SK-N-SH (cell line): Measurements from ENCODE around the gene PIR. TPM values are rescaled to one million over a fixed set of nuclear protein-coding genes. Genes with fewer than 3 reads are reported as not detected.

Experiments
- CTCF ChIA-PET: fragments of 300-600, 350-600 bp; formaldehyde crosslinking; extraction: SDS; loops from one replicate; lab custom pipeline; 2021; lab: Yijun Ruan, JAX
- POLR2A ChIA-PET: fragments of 350-600 bp; sonication (Branson Sonifier 250); formaldehyde crosslinking; extraction: SDS; loops from one replicate; lab custom pipeline; 2020; ENCODE audit warnings: antibody characterized with exemption, inconsistent platforms; lab: Yijun Ruan, JAX
- DNase-seq: peaks from one replicate; pipeline ENCODE4 v3.0.0; 2012
- H2AFZ ChIP-seq: fragments of 200-600 bp; sonication (generic); 2 replicates; pipeline ENCODE4 v1.8.1; 2016; ENCODE audit warnings: antibody characterized with exemption, mild to moderate bottlenecking, low read depth
- H3F3A ChIP-seq: fragments of 200-600 bp; sonication (generic); replicated peaks from 2 replicates; pipeline ENCODE3; 2016; ENCODE audit warnings: antibody characterized with exemption, mild to moderate bottlenecking; ENCODE audit not compliant: insufficient read depth
- H3K27ac ChIP-seq, 2 experiments: fragments of 200-500 bp in 1 of 2; fragments of 200-600 bp in 1 of 2; sonication (Bioruptor generic) in 1 of 2; sonication (generic), shearing (Covaris generic) in 1 of 2; 2 replicates each; pipeline versions ENCODE4 v1.5.1 to v1.6.1; 2014 to 2016; ENCODE audit warnings: low read depth in 2 of 2, inconsistent platforms in 1 of 2, low read length in 1 of 2, mild to moderate bottlenecking in 1 of 2, mixed read lengths in 1 of 2
- H3K27me3 ChIP-seq: fragments of 200-600 bp; sonication (generic), shearing (Covaris generic); 2 replicates; pipeline ENCODE4 v1.6.1; 2016; ENCODE audit warnings: mixed run types; ENCODE audit not compliant: insufficient read depth
- H3K36me3 ChIP-seq, 2 experiments: fragments of 200-500 bp in 1 of 2; fragments of 200-600 bp in 1 of 2; sonication (Bioruptor generic) in 1 of 2; sonication (generic) in 1 of 2; replicated peaks in 1 of 2; 2 replicates each; pipeline versions ENCODE3 to v1.5.1; 2014 to 2016; ENCODE audit warnings: low read length in 1 of 2, mild to moderate bottlenecking in 1 of 2; ENCODE audit not compliant: insufficient read depth in 2 of 2, control insufficient read depth in 1 of 2
- H3K4me1 ChIP-seq, 2 experiments: fragments of 200-500 bp in 1 of 2; fragments of 200-600 bp in 1 of 2; sonication (Bioruptor generic) in 1 of 2; sonication (generic), shearing (Covaris generic) in 1 of 2; 2 replicates each; pipeline versions ENCODE4 v1.5.1 to v1.6.1; 2014 to 2016; ENCODE audit warnings: low read depth in 1 of 2, low read length in 1 of 2, mixed run types in 1 of 2; ENCODE audit not compliant: insufficient read depth in 2 of 2, control insufficient read depth in 1 of 2
- H3K4me2 ChIP-seq: fragments of 200-600 bp; sonication (generic), shearing (Covaris generic); 2 replicates; pipeline ENCODE4 v1.6.1; 2017; ENCODE audit warnings: mixed run types
- H3K4me3 ChIP-seq, 2 experiments: fragments of 200-500 bp in 1 of 2; fragments of 200-600 bp in 1 of 2; sonication (Bioruptor generic) in 1 of 2; sonication (generic), shearing (Covaris generic) in 1 of 2; 2 replicates each; pipeline versions ENCODE4 v1.5.1 to v1.8.1; 2014 to 2016; ENCODE audit warnings: low read depth in 2 of 2, inconsistent platforms in 1 of 2, low read length in 1 of 2, mild to moderate bottlenecking in 1 of 2, mixed read lengths in 1 of 2, moderate library complexity in 1 of 2
- H3K79me2 ChIP-seq: fragments of 200-600 bp; sonication (generic); 2 replicates; pipeline ENCODE4 v1.8.1; 2017; ENCODE audit warnings: mild to moderate bottlenecking; ENCODE audit not compliant: insufficient read depth
- H3K9ac ChIP-seq: fragments of 200-600 bp; sonication (generic); 2 replicates; pipeline ENCODE4 v1.6.1; 2017; ENCODE audit warnings: mixed run types
- H3K9me2 ChIP-seq: fragments of 200-600 bp; sonication (generic); 2 replicates; pipeline ENCODE4 v1.6.1; 2017; ENCODE audit warnings: mixed run types
- H3K9me3 ChIP-seq: fragments of 200-600 bp; sonication (generic); 2 replicates; pipeline ENCODE4 v1.6.1; 2017; ENCODE audit warnings: mixed run types, mild to moderate bottlenecking, moderate library complexity
- H4K20me1 ChIP-seq: fragments of 200-600 bp; sonication (generic); 2 replicates; pipeline ENCODE4 v1.6.1; 2017; ENCODE audit warnings: mild to moderate bottlenecking, mixed run types; ENCODE audit not compliant: insufficient read depth
- FOSL2 ChIP-seq: IDR thresholded peaks from 2 replicates; pipeline ENCODE4 v1.4.0; 2012; ENCODE audit warnings: low read depth, mild to moderate bottlenecking, moderate library complexity, borderline replicate concordance
- FOXJ3 ChIP-seq: sonication (generic); formaldehyde crosslinking; IDR thresholded peaks from 2 replicates; pipeline ENCODE4 v1.5.1; 2020; ENCODE audit warnings: mild to moderate bottlenecking, missing genetic modification reagents
- FOXM1 ChIP-seq: IDR thresholded peaks from 2 replicates; pipeline ENCODE4 v1.4.0; 2012; ENCODE audit warnings: low read depth, mild to moderate bottlenecking
- JUND ChIP-seq: IDR thresholded peaks from 2 replicates; pipeline ENCODE4 v1.4.0; 2012
- MEF2A ChIP-seq: IDR thresholded peaks from 2 replicates; pipeline ENCODE4 v1.4.0; 2012; ENCODE audit warnings: low read depth, borderline replicate concordance
- NFIC ChIP-seq: IDR thresholded peaks from 2 replicates; pipeline ENCODE4 v1.4.0; 2012; ENCODE audit warnings: borderline replicate concordance
- PBX3 ChIP-seq: IDR thresholded peaks from 2 replicates; pipeline ENCODE4; 2012
- POLR2AphosphoS5 ChIP-seq: IDR thresholded peaks from 2 replicates; pipeline ENCODE4 v1.6.1; 2012; ENCODE audit warnings: low read depth, low read length
- REST ChIP-seq: IDR thresholded peaks from 2 replicates; pipeline ENCODE4 v1.6.1; 2012; ENCODE audit warnings: mild to moderate bottlenecking, low read depth, low read length, moderate library complexity
- RXRA ChIP-seq: IDR thresholded peaks from 2 replicates; pipeline ENCODE4 v1.4.0; 2012; ENCODE audit warnings: low read depth, mild to moderate bottlenecking, borderline replicate concordance
- SIN3A ChIP-seq: IDR thresholded peaks from 2 replicates; pipeline ENCODE4 v1.6.1; 2012; ENCODE audit warnings: low read depth, mild to moderate bottlenecking, low read length, moderate library complexity, borderline replicate concordance
- SMC3 ChIP-seq: IDR thresholded peaks from 2 replicates; pipeline ENCODE4 v1.6.1; 2012; ENCODE audit warnings: low read depth, low read length, improper control_type of control experiment
- TCF12 ChIP-seq: IDR thresholded peaks from 2 replicates; pipeline ENCODE4 v1.4.0; 2012
- WGBS: methylation state at CpG from one replicate; pipeline ENCODE4 v1.1.6; 2017; ENCODE audit warnings: low lambda C conversion rate; 5-methylcytosine and 5-hydroxymethylcytosine counted together
- polyA plus RNA-seq, 3 experiments: library from polyadenylated mRNA; depleted of rRNA; stranded (reverse); fragments of >200 nt; gene quantifications; 2 replicates each; pipeline ENCODE4 v1.2.3, GENCODE V29; 2012

Gene PIR
- polyA plus RNA-seq, 1 of the 3 experiments (the other 2 are of a cell fraction), result 12.3 TPM

GRCh38 chrX:15384304-15384703 lies 108.8 kb downstream of the PIR start, which contains the start of gene VEGFD:
VEGFD (minus strand) TSS chrX:15384413; CDS start chrX:15383946, 467 bp downstream.
- 25% methylated on average over 2 of the region's 2 CpGs for WGBS
- ChIA-PET POLR2A (no interaction called here), CTCF (interaction anchor here (0.5 to 3.6 kb wide), 3 partner anchors 11 to 84 kb away, joined by 3 to 24 read pairs (median 4); no protein-coding TSS in a partner anchor)

More at GRCh38 chrX:15384304-15384703, 108.8 kb downstream of the PIR start, which contains the start of gene VEGFD:
- H2AFZ ChIP-seq, result no peak within 1 kb of the TSS
- H3K4me3 ChIP-seq, result peak within 1 kb of the TSS in 1 of 2 experiments; percentile 28; a peak in 1 of 4 replicates
- no peak within 1 kb of the TSS for H3K9ac ChIP-seq
- no peak within 1 kb of the TSS for H3K4me2 ChIP-seq
- H3K27ac ChIP-seq, result peak within 1 kb of the TSS in 1 of 2 experiments; percentile 53; a peak in 2 of 4 replicates
- H3K9me2 ChIP-seq, result no peaks in the 10 kb centered on the region
- peaks cover 4 to 5% of the 10 kb centered on the region in 2 experiments for H3K36me3 ChIP-seq
- H3K79me2 ChIP-seq, result no peaks in the 10 kb centered on the region
- DNase-seq, result no peak
- H3F3A ChIP-seq, result no peaks in the 10 kb centered on the region
- H3K9me3 ChIP-seq, result no peaks in the 10 kb centered on the region
- no peaks in the 10 kb centered on the region for H3K27me3 ChIP-seq
- no peaks in the 10 kb centered on the region for H4K20me1 ChIP-seq
- no peak for TF ChIP-seq PBX3
- no peak for TF ChIP-seq MEF2A
- no peak for TF ChIP-seq POLR2AphosphoS5
- TF ChIP-seq FOXJ3 (CRISPR knock-in tag), result no peak
- TF ChIP-seq FOSL2, result no peak
- no peak for TF ChIP-seq REST
- 0 out of 2 replicates have a peak, but pooled peaks have one; percentile 5 for TF ChIP-seq JUND
- no peak for TF ChIP-seq SIN3A
- TF ChIP-seq SMC3, result no peak
- TF ChIP-seq TCF12, result 0 out of 2 replicates have a peak, but pooled peaks have one; percentile 48
- TF ChIP-seq NFIC, result 0 out of 2 replicates have a peak, but pooled peaks have one; percentile 13
- peak; percentile 8; the same call in 1 of the 2 replicates for TF ChIP-seq RXRA
- no peak for TF ChIP-seq FOXM1
- TF ChIP-seq, all 33 proteins: peak for 4
- H3K4me1 ChIP-seq, result no peaks in the 10 kb centered on the region; a peak in 1 of 4 replicates
